Caco-2 (cell line): ENCODE results near the gene ASTN1. TPM values are rescaled to one million over a fixed set of nuclear protein-coding genes. Genes with fewer than 3 reads are reported as not detected.

Experiments used
- BruUV-seq: library from RNA; stranded (reverse); fragments of 400-500 nt; replicated peaks from 2 replicates; lab custom pipeline; 2021; lab: Mats Ljungman, UMichigan
- CTCF ChIA-PET: fragments of 300-600 bp; sonication (Branson Sonifier 250); formaldehyde crosslinking; loops from one replicate; lab custom pipeline; 2022; ENCODE audit warnings: antibody characterized with exemption; lab: Charles Lee
- POLR2A ChIA-PET: fragments of 300-600 bp; sonication (Branson Sonifier 250); formaldehyde crosslinking; loops from one replicate; lab custom pipeline; 2022; ENCODE audit warnings: antibody characterized with exemption; lab: Charles Lee
- DNase-seq, 2 experiments: peaks; one replicate each; pipeline versions ENCODE4 v3.0.0 to v3.0.0-alpha.2; 2020 to 2022
- H3K27me3 ChIP-seq: replicated peaks from 2 replicates; pipeline ENCODE4 v1.6.0; 2011; ENCODE audit warnings: low read length; ENCODE audit not compliant: control insufficient read depth, insufficient read depth
- H3K36me3 ChIP-seq: 2 replicates; pipeline ENCODE4 v1.5.1; 2011; ENCODE audit warnings: low read length; ENCODE audit not compliant: control insufficient read depth, insufficient read depth
- H3K4me1 ChIP-seq: fragments of 250-450 bp; sonication (Bioruptor Pico); 2 replicates; pipeline ENCODE4 v1.5.1; 2020; ENCODE audit warnings: mild to moderate bottlenecking
- H3K4me3 ChIP-seq: 2 replicates; pipeline ENCODE4 v1.5.1; 2011; ENCODE audit warnings: low read depth, mild to moderate bottlenecking, control low read depth, low read length
- H3K9me3 ChIP-seq: fragments of 250-450 bp; sonication (Bioruptor Pico); 2 replicates; pipeline ENCODE4 v1.5.1; 2020; ENCODE audit warnings: mild to moderate bottlenecking, moderate library complexity
- H3K27ac Mint-ChIP-seq: one replicate; pipeline ENCODE4 v1.8.0; 2022; ENCODE audit warnings: mixed read lengths; ENCODE audit not compliant: unreplicated experiment
- H3K27me3 Mint-ChIP-seq: one replicate; pipeline ENCODE4 v1.8.0; 2022; ENCODE audit warnings: mixed read lengths; ENCODE audit not compliant: insufficient read depth, unreplicated experiment
- H3K36me3 Mint-ChIP-seq: one replicate; pipeline ENCODE4 v1.8.0; 2022; ENCODE audit warnings: mild to moderate bottlenecking, mixed read lengths; ENCODE audit not compliant: insufficient read depth, unreplicated experiment
- H3K4me1 Mint-ChIP-seq: one replicate; pipeline ENCODE4 v1.8.0; 2022; ENCODE audit warnings: low read depth, mixed read lengths; ENCODE audit not compliant: unreplicated experiment
- H3K4me3 Mint-ChIP-seq: one replicate; pipeline ENCODE4 v1.8.0; 2022; ENCODE audit warnings: mild to moderate bottlenecking, moderate library complexity, mixed read lengths; ENCODE audit not compliant: unreplicated experiment
- H3K9me3 Mint-ChIP-seq: one replicate; pipeline ENCODE4 v1.8.0; 2022; ENCODE audit warnings: mixed read lengths; ENCODE audit not compliant: unreplicated experiment
- intact Hi-C: fragments of 100-400 bp; cut with micrococcal nuclease; formaldehyde crosslinking; loops from one replicate; pipeline ENCODE4 v1.10.0; 2022; ENCODE audit not compliant: unreplicated experiment
- total RNA-seq: library from RNA; stranded (reverse); gene quantifications from 2 replicates; pipeline ENCODE4 v1.2.3, GENCODE V29; 2022
- TF ChIP-seq, protein P1 (sequence below), 2 experiments: fragments of 200-600 bp in 1 of 2; IDR thresholded peaks; 1 replicate in 1 of 2; 2 replicates in 1 of 2; pipeline versions ENCODE4 v1.5.1 to v1.8.0; 2011 to 2022; ENCODE audit warnings: antibody characterized with exemption in 1 of 2, control low read depth in 1 of 2, inconsistent platforms in 1 of 2, low read depth in 1 of 2, low read length in 1 of 2, mild to moderate bottlenecking in 1 of 2, moderate library complexity in 1 of 2; ENCODE audit not compliant: insufficient read depth in 1 of 2, severe bottlenecking in 1 of 2, unreplicated experiment in 1 of 2

ASTN1 gene
- total RNA-seq, 1 experiment from 2014 or later = not detected

DNA sequence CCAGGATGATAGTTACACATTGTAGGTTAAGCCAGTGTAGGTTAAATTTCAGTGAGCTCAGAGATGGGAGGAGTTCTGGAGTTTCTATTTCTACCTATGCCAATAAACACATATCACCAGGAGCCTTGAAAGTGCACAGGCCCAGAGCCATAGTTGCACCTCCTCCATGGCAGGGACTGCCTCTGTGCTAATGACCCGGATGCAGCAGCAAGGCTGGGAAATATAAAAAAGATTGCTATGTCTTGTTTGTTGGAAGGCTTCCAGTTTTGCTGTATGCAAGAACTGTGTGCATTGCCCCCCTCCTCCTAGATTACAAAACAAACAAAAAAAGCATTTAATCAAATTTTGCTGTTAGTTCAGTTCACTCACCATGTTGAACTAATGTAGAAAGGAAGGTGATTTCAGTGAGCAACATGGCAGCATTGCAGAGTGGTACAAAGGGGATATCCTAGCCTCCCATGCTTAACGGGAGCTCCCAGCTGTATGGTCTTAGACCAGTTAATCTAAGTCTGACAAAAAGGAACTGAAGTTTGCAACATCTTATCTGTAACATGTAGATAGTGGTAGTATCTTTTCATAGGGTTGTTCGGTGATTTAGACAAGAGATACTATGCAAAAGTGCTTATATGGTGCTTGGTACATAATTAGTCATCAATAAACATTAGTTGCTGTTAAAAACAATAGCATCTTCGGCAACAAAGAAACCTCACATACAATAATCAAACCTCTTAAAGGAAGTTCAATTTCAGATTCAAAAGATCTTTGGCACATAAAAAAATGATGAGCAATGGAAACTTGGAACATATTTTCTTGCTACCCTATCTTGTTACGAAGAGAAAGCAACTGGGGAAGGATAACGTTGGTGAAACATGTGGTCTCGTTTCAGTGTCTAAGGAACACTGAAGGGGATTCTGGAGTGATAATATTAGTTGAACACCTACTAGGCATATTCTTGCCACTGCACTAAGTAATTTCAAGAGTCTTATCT is 309.5 kb downstream of the ASTN1 start:
- intact Hi-C loops = no loop called here
- peaks cover 16% of the 10 kb centered on the region for H3K27me3 Mint-ChIP-seq
- no peaks in the 10 kb centered on the region for H3K36me3 Mint-ChIP-seq
- no peaks in the 10 kb centered on the region for H3K9me3 ChIP-seq
- TF ChIP-seq, protein P1, sequence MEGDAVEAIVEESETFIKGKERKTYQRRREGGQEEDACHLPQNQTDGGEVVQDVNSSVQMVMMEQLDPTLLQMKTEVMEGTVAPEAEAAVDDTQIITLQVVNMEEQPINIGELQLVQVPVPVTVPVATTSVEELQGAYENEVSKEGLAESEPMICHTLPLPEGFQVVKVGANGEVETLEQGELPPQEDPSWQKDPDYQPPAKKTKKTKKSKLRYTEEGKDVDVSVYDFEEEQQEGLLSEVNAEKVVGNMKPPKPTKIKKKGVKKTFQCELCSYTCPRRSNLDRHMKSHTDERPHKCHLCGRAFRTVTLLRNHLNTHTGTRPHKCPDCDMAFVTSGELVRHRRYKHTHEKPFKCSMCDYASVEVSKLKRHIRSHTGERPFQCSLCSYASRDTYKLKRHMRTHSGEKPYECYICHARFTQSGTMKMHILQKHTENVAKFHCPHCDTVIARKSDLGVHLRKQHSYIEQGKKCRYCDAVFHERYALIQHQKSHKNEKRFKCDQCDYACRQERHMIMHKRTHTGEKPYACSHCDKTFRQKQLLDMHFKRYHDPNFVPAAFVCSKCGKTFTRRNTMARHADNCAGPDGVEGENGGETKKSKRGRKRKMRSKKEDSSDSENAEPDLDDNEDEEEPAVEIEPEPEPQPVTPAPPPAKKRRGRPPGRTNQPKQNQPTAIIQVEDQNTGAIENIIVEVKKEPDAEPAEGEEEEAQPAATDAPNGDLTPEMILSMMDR (IDR thresholded peaks at IDR 0.05; ENCODE audit: insufficient read depth in 1 of 2, low read depth in 1 of 2, low read length in 1 of 2, severe bottlenecking in 1 of 2, unreplicated experiment in 1 of 2) = no peak
- no peak overlapping the region for H3K4me3 ChIP-seq
- H3K27ac Mint-ChIP-seq = no peak overlapping the region
- ChIA-PET POLR2A (no interaction called here), CTCF (no interaction called here)
- no peaks in the 10 kb centered on the region for H3K4me1 Mint-ChIP-seq
- no peak for DNase-seq
- no peak overlapping the region for H3K4me3 Mint-ChIP-seq
- no peaks in the 10 kb centered on the region for H3K36me3 ChIP-seq
- H3K27me3 ChIP-seq = no peaks in the 10 kb centered on the region
- no peaks in the 10 kb centered on the region for H3K4me1 ChIP-seq
- no peaks in the 10 kb centered on the region for H3K9me3 Mint-ChIP-seq
- no TSS peak for BruUV-seq

DNA sequence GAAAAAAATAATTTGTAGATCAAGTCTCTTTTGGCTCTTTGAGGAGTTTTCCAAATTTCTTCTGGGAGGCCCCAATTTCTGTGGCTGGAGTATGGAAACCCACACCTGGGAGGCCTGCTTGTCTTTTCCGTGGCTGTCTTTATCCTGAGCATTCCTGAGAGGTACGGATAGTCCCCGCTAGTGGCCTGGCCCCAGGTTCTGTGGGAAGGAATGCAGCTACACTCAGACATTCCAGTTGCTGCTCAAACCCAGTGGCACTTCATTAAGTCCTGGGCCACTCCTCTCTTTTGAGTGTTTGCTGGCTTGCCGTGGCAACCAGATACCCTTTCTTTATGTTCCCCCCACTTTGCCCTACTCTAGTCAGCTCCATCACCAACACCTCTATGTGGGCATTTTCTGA is 310.4 kb downstream of the ASTN1 start:
- no peaks in the 10 kb centered on the region for H3K36me3 Mint-ChIP-seq
- H3K27me3 Mint-ChIP-seq = peaks cover 17% of the 10 kb centered on the region
- no peaks in the 10 kb centered on the region for H3K4me1 ChIP-seq
- no peak overlapping the region for H3K27ac Mint-ChIP-seq
- TF ChIP-seq, protein P1 (IDR thresholded peaks at IDR 0.05; ENCODE audit: insufficient read depth in 1 of 2, low read depth in 1 of 2, low read length in 1 of 2, severe bottlenecking in 1 of 2, unreplicated experiment in 1 of 2) = no peak
- no TSS peak for BruUV-seq
- intact Hi-C loops = no loop called here
- no peak overlapping the region for H3K4me3 Mint-ChIP-seq
- H3K4me3 ChIP-seq = no peak overlapping the region
- H3K4me1 Mint-ChIP-seq = no peaks in the 10 kb centered on the region
- H3K9me3 ChIP-seq = no peaks in the 10 kb centered on the region
- H3K27me3 ChIP-seq = no peaks in the 10 kb centered on the region
- ChIA-PET CTCF (no interaction called here), POLR2A (no interaction called here)
- no peak for DNase-seq
- no peaks in the 10 kb centered on the region for H3K36me3 ChIP-seq
- H3K9me3 Mint-ChIP-seq = no peaks in the 10 kb centered on the region

DNA sequence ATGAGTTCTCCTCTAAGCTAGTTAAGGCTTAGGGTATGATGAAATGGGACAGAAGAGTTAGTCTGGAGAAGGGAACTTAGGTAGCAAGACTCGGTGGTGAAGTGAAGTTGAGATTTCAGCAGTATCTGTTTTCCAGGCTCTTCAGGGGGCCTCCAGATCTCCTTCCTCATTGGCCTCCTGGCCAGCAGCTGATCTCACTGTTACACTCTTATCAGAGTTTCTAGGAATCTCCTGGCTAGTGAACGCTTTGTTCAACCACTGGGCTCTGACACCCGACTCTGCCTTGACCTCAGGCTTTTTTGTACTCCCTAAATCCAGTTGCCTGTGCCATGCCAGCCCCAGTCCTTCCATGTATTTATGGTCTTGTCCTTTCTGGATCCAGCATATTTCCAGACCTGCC is 311.0 kb downstream of the ASTN1 start:
- no peak for DNase-seq
- no peak overlapping the region for H3K4me3 ChIP-seq
- no peaks in the 10 kb centered on the region for H3K9me3 ChIP-seq
- no peaks in the 10 kb centered on the region for H3K4me1 Mint-ChIP-seq
- no peaks in the 10 kb centered on the region for H3K4me1 ChIP-seq
- POLR2A ChIA-PET = no interaction called here
- H3K27ac Mint-ChIP-seq = no peak overlapping the region
- H3K27me3 ChIP-seq = no peaks in the 10 kb centered on the region
- H3K4me3 Mint-ChIP-seq = no peak overlapping the region
- CTCF ChIA-PET = no interaction called here
- TF ChIP-seq, protein P1 (IDR thresholded peaks at IDR 0.05; ENCODE audit: insufficient read depth in 1 of 2, low read depth in 1 of 2, low read length in 1 of 2, severe bottlenecking in 1 of 2, unreplicated experiment in 1 of 2) = no peak
- no TSS peak for BruUV-seq
- H3K36me3 Mint-ChIP-seq = no peaks in the 10 kb centered on the region
- intact Hi-C loops = no loop called here
- H3K9me3 Mint-ChIP-seq = no peaks in the 10 kb centered on the region
- H3K36me3 ChIP-seq = no peaks in the 10 kb centered on the region
- peaks cover 21% of the 10 kb centered on the region for H3K27me3 Mint-ChIP-seq
